GM19468 (cell line): Measurements from ENCODE around the gene FTO.

Experiments used
- ATAC-seq: cut with Tn5 transposase; IDR thresholded peaks from one replicate; pipeline ENCODE4 v1.9.1; 2021; ENCODE audit warnings: mild to moderate bottlenecking, moderate library complexity, moderate number of reproducible peaks; ENCODE audit not compliant: unreplicated experiment; ENCODE audit errors: extremely low read depth

FTO gene

DNA sequence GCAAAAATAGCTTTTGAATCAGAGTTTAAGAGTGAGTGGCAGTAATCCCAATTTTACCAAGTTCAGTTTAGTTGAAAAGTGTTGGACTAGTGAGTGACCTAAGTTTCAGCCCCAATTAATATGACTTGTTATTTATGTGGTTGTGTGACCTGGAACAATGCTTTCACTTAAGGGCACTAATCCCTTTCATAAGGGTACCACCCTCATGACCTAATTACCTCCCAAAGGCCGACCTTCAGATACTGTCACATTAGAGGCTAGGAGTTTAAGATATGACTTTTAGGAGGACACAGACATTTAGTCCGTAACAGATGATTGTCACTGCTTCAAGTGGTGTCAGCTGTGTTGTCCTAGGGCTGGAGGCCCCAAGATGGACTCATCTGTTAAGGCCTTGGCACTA is 392.7 kb downstream of the FTO start:
- no peak for ATAC-seq

DNA sequence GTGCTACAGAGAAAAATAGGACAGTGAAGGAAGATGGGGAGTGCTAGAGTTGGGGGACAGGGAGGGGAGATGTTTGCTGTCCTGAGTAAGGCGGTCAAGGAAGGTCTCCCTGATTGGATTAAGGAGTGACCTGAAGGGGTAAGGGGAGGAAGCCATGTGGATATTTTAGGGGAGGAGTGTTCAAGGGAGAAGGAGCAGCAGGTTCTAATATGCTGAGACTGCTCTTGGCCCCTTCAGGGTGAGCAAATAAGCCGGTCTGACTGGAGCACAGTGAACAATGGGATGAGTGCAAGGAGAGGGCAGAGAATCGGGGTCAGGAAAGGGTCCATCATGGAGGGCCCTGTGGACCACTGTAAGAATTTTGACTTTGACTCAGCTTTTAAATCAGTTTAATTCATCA is 393.8 kb downstream of the FTO start:
- no peak for ATAC-seq

DNA sequence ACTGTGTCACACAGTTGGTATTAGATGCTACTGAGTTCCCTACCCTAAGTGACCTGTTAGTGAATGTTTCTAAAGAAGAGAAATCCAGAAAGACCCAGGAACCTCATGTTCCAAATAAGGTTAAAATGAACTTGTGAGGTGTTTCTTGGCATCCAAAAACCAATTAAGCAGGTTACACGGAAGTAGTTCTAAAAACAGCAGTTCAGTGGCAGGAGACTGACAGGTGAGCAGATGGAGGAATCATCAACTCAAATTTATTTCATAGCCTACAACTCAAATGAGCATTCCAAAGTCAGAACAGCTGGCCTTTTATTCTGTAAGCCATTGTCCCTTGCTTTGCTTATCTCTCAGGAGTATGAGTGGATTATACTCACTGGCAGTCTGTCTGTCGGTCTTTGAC is 394.3 kb downstream of the FTO start:
- no peak for ATAC-seq

DNA sequence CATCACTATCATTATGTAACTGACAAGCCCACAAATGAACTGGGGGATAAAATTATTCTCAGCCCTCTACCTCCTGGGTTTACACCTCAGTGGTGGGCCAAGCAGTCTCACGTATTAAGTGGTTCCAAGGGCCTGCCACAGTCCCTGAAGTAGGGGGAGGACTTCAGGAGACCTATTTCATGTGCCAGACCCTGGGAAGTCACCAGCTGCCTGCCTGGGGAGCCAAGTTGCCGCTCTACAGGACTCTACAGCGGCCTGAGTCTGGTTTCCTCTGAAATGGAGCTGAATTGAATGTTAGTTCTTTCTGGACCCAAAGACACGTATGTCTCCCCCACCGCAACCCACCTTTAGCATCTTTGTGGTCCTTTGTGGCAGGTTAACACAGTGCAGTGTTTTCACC is 395.7 kb downstream of the FTO start:
- no peak for ATAC-seq

DNA sequence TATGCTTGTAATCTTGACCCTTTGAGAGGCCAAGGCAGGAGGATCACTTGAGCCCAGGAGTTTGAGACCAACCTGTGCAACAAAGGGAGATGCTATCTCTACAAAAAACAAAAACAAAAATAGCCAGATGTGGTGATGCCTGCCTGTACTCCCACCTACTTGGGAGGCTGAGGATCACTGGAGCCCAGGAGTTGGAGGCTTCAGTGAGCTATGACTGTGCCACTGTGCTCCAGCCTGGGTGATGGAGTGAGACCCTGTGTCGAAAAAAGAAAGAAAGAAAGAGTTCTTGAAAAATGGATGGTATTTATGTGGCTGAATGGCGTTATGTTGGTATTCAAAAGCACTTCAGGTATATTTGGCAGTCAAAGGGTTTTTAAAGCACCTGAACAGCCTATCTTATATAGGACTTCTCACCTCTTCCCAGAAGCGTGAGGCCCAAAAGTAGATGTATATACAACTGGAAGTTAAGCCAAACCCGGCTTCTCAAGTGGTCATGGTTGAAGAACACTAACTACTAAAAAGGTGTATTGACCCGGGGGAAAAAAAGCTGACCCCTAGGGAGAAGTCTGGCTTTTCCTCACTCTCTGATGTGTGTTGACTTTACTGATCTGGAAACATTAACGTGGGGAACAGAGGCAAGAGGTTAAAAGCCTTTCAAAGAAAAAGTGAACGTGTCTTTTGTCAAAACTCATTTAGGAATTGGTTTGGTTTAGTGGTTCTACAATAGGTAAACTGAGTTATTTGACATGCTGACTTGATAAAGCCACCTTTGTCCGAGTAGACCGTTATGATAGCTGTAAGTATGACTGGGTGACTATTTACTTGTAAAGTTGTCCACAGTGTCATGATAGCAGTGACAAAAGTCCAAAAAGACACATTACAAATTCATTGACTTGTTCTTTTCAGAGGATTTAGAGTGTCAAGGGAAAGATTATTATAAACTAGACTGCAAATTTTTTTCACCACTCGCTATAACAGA is 399.2 kb downstream of the FTO start:
- ATAC-seq, result no peak

DNA sequence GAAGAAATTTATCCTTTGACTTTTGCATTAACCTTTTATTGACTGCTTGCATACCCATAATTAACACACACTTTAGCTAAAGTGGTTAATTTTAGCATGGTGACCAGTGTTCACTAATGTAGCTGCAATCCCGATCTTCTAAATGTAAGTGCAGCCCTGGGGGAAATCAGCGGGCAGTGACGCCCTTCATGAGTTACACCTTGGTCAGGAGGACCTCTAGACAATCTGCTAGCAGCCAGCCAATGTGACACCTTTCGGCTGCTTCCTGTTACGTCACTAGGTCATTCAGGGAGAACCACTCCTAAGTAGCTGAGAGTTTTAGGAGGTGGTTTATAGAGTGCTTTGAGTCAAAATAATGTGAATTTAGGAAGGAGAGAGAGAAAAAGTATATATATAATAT is 402.1 kb downstream of the FTO start:
- no peak for ATAC-seq

DNA sequence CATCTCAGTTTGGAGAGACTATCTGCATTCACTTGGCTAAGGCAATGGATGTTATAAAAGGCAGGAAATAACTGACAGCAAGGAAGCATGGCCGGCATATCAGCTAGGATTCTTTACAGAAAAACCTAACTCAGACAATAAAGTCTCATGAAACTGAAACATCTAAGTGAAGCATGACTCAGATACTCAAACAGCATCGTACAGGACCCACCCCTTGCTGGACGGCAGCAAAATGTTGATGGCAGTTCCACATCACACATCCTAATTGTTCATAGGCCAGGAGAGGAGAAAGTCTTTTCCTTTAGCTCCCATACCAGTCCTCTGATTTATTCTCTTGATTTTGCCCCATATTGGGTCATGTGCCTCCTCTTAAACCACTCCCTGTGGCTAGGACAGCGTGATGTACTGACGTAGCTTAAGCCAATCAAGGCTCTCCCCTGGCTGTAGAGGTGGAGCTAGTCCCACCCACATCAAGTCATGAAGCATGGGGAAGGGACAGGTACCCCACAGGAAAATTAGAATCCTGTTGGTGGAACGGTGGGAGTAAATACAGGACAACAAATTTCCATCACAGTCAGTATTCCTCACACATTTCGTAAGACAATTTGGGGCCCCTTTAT is 403.7 kb downstream of the FTO start:
- ATAC-seq, result no peak

DNA sequence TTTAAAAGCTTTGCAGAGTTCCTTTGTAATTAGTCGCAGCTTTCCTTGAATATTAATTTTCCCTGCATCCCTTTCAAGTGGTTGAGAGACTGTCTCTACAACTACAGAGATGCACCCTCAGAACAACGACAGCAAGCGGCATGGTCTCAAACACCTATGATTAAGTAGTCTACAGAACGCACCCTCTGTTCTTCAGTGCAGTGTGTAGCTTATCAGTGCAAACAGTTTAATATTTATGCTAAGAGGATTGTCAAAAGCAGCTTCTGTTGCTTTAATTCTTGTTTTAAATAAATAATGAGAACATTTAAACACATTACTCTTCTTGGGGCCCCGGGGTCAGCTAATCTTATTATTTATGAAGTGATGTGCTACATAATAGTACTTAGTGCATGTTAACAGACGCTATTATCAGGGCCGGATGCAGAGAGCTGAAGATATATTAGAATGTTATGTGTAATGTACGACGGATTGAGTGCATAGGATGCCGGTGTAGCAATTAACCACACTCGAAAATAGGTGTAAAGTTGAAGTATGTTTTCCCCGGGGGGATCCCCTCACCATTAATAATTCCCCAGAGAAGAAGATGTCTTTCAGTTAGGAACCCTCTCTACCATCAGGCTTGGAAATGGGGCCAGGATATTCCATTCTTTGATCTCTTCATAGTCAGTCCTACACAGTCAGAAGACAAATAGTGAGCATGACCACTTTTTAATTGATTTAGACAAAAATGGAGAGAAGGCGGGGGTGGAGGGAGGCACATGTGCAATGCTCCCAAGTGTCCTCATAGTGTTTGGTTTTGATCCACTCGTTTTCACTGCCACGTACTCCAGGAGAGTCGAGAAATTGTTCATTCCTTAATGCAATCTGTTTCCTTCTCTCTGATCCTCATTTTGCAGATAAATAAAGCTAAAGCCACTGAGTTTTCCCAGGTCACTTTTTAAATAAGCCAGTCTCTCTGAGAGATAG is 406.3 kb downstream of the FTO start:
- ATAC-seq, result no peak

DNA sequence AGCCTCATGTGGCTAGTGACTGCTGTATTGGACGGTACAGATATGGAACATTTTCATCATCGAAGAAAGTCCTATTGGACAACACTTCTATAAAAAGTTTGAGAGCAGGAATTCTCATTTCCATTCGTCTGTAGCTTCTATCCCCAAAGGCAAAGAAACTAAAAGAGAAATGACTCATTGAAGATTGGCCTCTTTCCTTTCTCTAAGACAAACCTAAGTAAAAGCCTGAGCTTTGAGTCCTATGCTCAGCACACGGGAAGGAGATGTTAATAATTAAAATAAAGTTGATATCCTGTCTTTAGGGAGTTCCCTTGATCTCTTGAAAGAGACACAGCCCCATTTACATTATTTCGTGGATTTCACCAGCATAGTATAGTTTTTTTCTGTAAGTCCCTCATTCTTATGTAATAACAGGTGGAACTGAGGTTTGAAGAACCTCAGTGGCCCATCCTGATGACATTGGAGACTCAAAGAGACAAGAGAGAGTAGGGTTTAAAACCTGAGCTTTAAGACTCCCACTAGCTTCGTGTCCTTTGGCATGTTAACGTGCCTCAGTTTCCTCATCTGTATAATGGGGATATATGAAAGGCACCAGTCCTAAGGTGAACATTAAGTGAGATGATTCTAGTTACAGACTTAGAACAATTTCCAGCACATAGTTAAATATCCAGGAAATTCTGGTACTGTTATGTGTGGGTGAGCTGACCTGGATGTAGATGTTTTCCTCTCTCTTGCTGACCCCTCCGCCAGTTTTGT is 408.7 kb downstream of the FTO start:
- no peak for ATAC-seq

DNA sequence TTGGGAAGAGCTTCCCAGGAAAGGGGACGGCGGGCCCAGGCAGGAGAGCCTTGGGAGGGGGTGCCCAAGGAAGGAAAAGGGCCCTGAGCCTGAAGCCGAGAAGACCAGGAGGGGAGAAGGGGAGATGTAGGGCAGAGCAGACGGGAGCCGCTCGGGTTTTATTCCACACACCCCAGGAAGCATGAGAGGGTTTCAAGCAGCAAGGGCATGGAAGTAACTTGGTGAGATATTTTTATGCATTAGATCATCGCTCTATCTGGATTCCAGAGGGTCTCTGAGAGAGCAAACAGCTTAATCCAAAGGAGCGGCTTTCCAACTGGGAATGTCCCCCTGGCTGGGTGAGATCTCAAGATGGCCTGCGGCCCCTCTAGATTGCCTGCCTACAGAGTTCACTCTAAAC is 411.6 kb downstream of the FTO start:
- no peak for ATAC-seq

DNA sequence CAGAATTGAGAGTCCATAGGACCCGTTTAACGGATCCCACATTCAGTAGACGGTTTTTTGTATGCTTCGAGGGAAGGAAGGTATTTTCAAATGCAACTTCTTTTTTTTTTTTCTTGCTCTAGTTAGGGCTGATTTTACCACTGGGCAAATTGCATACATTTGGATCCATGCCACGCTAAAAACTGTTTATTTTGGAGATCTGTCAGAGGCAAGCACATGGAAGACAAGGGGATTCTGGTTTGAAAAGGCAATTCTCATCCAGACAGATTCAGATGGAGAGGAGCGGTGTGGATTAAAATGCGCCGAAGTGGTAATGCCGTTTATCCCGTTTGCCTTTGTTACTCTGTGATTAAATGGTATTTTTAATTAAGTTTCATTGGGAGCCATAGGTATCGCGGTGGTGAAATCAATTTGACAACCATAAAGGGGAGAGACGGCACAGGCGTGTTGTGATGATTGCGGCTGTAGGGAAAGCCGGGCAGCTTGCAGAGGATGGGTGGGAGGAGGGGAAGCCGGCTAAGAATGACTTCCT is 412.2 kb downstream of the FTO start:
- ATAC-seq, result no peak

DNA sequence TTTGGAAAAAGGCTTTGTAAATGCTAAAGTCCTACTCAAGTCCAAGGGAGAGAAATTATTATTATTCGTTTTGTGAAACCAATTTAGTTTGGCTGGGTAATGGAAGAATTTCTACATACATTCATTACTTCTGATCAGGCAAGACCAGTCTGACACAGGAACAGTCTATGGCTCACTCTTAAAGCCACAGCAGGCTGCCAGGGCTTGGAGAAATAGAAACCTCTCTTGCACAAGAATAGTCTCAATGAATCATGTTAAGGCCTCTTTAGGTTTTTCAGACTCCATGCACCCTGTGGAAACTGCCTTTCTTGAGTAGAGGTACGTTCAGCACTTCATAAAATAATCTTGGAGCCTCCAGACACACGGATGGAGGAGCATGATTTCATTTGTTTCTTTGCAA is 414.9 kb downstream of the FTO start:
- ATAC-seq, result no peak

DNA sequence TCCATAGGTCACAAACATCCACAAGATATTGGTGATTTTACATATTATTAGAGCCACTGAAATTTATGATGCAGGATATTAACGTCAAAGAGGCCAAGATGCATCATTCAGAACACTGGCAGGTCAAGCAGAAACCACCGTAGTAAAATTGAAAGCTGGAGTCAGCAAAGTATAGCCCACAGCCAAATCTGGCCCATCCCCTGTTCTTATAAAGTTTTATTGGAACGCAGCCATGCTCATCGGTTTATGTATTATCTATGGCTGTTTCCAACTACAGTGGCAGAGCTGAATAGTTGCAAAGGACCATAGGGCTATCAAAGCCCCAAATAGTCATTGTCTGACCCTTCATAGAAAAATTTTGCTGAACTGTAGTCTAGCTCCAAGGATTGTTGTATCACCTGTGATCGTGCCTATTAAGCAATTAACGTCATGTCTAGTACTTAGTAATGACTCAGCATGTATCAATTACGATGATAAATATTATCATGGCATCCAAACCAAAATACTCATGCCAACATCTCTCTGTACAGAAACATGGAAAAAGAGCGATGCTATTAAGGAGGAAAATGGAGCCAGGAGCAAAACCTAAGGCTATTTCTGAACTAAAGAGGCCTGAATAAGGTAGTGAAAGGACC is 417.0 kb downstream of the FTO start:
- ATAC-seq, result no peak

DNA sequence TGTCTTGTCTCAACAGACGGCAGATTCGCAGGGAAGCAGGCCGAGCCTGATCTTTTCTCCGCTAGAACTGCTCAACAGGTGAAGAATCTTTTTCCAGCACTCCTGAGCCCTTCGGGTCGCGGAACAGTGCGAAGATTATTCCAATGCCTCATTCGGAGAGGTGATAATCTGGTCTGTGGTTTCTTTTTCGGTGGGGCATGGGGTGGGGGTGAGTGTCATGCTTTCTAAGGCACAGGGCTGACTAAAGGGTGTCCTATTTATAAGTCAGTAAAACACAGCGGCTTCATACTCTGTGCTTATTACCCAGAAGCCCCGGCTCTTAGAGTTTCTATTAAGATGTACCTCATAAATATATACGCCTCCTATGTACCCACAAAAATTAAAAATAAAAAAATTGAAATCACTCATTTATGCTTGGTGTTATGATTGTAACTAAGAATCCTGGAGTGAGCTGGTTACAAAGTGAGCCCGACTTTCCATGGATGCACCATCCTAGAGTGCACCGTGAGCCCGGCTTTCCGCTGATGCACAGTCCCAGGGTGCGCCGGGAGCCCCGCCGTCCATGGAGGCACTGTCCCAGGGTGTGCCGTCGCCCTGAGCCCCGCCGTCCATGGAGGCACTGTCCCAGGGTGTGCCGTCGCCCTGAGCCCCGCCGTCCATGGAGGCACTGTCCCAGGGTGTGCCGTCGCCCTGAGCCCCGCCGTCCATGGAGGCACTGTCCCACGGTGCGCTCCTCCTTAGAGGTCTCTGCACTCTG is 417.8 kb downstream of the FTO start:
- ATAC-seq, result no peak

DNA sequence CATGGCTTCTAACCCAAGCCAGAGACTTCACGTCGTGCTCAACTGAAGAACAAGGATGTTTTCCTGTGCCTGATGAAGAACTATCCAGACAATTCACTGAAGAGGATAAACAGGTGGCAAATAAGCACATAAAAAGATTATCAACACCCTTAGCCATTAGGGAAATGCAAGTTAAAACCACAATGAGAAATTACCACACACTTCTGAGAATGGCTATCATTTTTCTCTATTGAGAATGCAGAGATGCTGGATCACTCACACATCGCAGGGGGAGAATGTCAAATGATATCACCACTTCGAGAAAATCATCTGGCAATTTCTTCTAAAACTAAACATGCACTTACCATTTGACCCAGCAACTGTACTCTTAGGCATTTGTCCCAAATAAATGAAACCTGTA is 419.8 kb downstream of the FTO start:
- ATAC-seq, result no peak

DNA sequence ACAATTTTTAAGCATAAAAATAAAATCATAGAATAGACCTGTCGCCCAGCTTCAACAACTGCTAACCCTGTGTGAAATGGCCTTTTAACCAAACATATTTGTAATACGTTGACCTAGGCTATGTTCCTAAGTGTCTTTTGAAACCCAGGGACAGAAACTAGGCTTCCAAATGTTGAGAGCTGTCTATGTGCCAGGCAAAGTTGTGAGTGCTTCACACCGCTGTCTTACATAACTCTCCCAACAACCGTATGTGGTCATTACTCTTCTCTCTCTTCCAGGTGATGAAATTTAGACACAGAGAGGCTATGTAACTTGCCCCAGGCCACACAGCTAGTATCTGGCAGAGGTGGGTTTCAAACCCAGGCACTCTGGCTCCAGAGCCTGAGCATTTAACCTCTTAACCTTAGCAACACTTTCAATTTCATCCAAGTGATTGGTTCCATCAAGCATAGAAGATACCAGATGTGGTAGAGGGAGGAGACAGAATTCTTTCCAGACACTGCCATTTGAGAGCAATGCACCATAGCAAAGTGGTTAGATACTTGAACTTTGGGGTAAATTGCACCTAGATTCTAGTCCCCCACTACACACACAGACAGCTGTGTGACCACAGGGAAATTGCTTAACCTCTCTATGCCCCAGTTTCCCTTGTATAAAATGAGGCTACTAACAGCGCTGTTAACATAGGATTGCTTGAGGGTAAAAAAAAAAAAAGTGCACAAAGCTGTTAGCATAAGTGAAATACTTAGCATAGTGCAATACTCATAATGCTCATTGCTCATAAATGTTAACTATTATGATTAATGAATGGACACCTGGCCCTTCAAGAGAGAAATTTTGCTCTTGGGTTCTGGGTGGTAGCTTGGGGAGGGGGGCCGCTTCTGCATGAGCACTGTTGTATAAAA is 422.0 kb downstream of the FTO start:
- no peak for ATAC-seq

DNA sequence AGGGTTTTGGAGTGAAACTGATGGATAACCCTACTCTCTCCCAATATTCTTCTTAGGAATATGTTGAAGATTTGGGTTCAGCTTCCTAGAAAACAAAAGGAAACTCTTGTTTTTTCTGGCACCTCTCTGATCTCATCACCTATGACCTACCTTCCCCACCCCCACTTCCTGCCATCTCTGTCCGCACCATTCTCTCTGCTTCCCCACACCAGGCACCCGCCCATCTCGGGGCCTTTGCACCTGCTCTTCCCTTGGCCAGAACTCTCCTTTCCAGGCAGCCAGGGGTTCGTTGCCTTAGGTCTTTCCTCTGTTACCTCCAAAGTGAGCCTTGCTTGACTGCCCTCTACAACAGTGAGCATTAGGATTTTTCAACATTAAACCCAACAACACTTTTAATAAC is 423.0 kb downstream of the FTO start:
- no peak for ATAC-seq
